GM21367 (cell line): ENCODE measurements around the gene CTPS1.

Experiments
- ATAC-seq: cut with Tn5 transposase; IDR thresholded peaks from one replicate; pipeline ENCODE4 v1.9.1; 2021; ENCODE audit not compliant: unreplicated experiment

The CTPS1 gene

DNA sequence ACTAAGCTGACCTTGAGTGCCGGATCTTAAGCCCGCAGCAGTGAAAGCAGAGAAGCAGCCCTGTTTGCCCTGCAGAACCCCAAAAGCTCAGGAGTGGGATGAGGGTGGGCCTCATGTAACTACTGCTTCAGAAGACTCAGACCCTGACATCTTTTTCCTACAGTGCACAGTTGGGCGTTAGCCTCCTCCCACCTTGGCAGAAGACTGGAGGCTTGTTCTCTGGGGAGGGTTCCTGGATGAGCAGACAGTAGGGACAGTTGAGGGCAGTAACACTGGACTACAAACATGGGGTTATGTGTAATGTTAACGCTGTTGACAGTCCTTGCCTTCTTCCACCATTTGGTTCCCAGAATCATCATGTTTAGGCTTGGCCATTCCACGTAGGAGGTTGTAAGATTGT lies 9.6 kb downstream of the CTPS1 start:
- no peak for ATAC-seq

DNA sequence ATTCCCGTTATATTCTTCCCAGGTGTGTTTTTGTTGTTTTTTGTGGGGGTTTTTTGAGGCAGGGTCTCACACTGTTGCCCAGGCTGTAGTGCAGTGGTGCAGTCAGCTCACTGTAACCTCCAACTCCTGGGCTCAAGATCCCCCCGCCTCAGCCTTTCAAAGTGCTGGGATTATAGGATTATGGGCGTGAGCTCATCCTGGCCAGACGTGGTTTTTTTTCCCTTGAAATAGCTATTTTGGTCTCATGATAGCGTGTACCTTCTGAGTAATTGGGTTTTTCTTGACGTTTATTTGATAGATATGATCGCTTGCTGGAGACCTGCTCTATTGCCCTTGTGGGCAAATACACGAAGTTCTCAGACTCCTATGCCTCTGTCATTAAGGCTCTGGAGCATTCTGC lies 17.6 kb downstream of the CTPS1 start:
- ATAC-seq: no peak

DNA sequence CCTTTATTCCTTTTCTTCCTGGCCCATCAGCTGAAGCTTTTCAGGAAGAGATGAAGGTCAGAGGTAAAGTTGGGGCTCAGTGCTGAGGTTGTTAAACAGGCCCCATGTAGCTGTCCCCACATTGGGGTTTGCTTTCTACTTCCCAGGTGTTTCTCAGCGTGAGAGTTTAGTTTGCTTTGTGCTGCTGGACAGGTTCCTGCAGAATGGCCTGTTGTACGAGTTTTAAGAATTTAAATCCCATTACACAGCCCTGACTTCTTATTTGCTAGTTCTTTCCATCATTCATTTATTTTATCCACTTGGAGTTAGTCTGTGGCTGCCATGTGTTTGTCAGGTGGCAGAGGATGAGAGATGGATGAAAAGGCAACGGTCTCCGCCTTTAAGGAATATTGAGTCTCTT lies 19.2 kb downstream of the CTPS1 start:
- ATAC-seq: no peak

DNA sequence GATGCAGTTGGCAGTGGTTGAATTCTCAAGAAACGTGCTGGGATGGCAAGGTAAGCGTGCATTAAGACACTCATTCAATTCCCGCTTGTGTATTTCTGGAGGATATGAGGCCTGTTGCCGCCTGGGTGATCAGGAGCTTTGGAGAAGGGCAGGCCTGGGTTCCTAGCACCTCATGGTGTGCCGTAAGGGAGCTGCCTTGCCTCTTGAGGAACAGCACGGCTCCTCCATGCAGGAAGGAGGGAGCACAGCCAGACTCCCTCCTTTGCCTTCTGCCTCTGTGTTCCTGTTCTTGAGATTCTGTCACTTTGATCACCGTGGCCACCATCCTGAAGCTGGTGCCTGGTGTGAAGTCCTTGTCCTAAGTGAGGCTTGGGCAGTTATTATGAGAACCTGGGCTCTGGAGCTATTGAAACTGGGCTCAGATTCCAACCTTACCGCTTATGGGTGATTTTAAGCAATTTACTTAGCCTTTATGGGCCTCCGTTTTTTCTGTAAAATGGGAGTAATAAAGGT lies 23.7 kb downstream of the CTPS1 start:
- ATAC-seq: no peak

DNA sequence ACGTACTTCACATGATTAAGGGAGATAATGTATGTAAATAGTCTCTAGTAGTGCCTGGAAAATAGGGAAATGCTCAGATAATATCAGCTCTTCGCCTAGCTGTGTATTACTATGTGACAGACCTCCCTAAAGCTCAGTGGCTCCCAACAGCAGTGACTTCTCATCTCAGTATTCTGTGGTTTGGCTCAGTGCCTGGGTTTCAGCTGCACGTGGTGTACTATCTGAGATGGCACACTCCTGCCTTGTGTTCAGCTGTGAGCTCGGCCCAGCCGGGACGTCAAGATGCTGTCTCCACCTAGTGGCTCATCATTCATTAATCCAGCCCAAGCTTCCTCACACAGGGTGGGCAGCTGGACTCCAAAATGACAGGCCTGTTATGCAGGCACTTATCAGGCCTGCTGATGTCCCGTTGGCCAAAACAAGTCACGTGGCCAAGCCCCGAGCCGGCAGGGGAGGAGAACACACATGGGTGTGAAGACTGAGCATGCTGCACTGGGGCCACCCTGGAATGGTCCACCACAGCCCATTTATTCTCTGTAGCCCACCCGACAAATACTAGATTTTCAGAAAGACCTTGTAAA lies 24.2 kb downstream of the CTPS1 start:
- ATAC-seq: peak; percentile 83

DNA sequence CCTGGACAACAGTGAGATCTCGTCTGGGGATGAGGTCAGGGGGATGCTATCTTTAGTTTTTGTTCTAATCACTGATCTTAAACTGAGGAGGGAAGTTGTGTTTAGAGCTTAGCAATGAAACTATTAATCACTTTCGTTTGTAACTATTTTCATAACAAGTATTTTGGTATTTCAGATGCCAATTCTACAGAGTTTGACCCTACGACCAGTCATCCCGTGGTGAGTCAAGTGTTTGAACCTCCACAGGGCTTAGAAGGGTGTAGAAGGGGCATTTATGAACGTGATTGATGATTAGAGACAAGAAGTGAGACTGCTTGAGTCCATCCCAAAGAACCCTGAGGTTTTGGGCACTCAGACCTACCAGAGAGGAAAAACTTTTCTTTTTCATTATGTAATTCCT lies 26.4 kb downstream of the CTPS1 start:
- ATAC-seq: no peak

DNA sequence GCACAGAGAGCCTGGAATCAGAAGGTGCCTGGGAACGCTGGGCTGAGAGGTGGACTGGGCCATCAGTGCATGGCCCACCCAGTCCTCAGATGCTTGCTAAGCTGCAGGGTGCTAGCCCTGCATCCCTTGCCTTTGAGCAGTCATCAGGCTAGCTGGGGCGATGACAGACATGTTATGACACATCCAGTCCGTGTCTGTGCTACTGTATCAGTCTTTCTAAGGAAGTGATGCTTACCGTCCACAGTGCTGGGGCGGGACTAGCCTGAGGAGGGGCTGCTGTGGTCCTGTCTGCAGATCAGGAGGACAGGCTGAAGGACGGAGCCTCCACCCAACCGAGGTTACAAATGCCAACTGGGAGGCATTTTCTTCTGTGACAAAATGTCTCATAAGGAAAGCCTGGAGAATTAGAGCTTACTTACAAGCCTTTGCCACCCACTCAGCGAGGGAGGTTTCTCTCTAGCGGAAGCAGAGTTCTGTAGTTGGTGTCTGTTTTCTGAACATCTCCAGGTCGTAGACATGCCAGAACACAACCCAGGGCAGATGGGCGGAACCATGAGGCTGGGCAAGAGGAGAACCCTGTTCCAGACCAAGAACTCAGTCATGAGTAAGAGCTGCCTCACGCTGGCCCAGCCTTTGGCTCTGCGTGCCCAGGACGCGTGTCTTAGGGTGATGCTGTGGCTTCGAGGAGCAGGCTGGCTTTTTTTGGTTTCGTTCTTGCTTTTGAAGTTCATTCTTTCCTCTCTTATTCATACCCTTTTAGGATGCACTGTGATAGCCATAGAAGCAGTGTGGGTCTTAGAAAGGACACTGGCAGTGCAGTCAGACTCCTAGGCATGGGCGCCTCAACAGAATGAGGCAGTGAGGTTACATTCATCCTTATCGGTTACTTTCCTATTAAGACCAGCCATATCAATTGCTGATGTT lies 27.7 kb downstream of the CTPS1 start:
- ATAC-seq: no peak

DNA sequence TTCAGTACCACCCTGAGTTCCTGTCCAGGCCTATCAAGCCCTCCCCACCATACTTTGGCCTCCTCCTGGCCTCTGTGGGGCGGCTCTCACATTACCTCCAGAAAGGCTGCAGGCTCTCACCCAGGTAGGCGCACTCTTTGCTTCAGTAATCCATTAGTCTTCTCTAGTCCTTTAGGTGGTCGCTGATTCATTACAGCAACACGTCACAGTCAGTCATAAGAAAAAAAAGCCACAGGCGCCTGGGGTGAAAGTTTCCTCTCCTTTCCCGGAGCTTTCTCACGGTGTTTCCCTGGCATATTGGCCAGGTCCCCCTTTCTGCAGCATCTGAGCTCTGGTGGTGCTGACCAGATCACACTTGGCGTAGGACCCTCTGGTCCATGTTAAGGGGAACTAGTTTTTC lies 30.0 kb downstream of the CTPS1 start:
- ATAC-seq: no peak

DNA sequence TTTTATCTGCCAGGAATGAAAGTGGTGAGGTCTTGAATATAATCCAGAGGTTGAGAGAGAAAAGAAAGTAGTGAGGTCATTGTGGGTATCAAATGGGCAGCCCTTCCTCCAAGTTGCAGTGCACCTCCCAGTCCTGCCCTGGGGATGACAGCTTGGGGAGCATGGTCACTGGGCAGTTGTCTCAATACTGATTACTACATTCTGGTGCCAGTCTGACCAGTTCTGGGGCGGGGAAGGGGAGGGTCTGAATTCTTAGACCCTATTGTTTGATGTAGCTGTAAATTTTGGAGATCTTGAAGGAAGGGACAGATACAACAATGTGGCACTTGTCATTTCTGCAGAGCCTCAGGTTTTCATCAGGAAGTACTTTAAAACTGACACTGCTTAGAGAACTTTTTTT lies 30.8 kb downstream of the CTPS1 start:
- ATAC-seq: no peak

DNA sequence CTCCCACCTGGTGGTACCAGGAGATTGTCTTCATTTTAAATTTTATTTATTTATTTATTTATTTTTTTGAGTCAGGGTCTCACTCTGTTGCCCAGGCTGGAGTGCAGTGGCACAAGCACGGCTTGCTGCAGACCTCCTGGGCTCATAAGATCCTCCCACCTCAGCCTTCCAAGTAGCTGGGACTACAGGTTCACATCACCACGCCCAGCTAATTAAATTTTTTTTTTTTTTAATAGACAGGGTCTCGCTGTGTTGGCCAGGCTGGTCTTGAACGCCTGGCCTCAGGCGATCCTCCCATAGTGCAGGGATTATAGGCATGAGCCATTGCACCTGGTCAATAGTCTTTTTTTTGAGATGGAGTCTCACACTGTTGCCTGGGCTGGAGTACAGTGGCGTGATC lies 33.5 kb downstream of the CTPS1 start:
- ATAC-seq: no peak

DNA sequence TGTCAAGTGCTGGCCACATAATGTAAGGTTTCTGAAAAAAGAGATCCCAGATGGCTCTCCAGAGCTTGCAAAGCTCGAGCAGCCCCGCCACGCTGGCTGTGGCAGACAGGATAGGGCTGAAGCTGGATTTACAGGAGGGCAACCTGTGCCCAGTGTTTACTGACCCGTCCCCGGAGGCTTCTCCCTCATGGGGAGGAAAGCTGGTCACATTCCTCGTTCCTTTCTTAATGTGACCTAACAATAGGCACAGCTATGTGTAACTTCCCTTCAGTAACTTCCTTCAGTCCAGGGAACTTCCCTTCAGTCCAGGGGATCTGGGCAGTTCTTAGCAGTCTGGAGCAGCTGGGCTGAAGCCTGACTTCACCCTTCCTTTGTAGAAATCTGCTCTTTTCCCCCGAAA lies 34.3 kb downstream of the CTPS1 start:
- ATAC-seq: no peak

DNA sequence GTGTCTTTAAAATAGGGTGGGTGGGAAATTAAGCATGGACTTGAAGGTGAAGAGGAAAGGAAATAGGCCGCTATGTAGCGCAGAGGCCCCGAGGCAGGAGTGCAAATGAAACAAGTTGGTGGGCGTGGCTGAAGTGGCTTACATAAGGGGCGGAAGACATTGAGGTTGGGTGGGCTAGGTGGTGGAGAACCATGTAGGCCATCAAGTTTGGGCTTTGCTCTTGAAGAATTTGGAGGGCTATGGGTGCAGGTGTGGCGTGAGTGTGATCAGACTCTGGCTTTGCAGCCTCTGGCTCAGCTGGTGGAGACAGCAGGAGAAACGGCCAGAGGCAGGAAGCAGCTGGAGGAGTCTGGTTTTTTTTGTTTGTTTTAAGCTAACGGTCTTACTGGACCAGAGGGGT lies 35.4 kb downstream of the CTPS1 start:
- ATAC-seq: no peak

DNA sequence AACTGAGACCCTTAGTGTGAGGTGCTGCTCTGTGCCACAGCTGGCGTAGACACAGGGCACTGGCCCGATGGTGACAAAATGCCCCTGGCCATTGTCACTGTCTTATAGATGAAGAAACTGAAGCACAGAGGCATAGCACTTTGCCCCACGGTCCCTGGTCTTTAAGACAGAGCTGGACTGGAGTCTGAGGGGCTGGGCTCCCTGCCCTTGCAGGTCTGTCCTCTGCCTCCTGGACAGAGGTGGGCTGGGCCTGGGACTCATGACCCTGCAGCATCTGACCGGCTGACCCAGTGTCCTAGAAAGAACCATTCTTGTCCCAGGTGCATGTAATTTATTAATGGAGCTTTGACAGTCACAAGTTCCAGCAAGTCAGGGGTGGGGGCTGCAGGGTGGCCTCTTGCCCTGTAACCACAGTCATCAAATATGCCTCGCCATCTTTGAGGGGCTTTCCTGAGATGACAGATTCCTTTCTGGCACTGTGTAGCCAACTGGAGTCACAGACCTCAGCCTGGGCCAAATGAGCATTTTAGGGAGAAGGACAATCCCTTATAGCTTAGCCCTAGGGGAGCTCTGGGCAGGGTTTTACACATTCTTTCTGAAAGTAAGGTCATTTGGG lies 35.9 kb downstream of the CTPS1 start:
- no peak for ATAC-seq

DNA sequence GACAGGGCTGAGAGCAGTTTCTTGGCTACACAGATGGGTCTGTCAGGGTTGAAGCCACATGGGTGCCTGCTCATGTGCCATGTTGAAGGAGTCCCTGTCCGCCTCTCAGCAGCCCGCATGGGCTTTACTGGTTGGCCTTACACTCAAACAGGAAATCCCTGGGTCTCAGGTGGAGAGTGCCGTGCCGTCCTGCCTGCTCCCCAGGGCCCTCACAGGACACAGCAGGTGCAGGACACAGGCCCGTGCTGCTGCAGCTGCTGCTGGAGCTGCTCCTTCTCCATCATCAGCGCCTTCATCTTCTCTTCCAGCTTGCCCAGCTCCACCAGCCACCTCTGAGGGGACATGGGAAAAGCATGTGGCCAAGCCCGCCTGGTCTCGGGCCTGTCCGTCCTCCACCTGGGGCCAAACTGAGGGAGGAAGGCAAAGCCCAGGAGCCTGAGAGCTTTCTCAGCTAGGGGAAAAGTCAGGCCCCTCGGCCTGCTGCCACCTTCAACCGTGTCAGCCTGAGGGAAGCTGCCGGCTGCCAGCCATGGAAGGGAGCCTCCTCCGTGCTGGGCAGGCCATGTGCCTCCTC lies 36.5 kb downstream of the CTPS1 start:
- no peak for ATAC-seq

DNA sequence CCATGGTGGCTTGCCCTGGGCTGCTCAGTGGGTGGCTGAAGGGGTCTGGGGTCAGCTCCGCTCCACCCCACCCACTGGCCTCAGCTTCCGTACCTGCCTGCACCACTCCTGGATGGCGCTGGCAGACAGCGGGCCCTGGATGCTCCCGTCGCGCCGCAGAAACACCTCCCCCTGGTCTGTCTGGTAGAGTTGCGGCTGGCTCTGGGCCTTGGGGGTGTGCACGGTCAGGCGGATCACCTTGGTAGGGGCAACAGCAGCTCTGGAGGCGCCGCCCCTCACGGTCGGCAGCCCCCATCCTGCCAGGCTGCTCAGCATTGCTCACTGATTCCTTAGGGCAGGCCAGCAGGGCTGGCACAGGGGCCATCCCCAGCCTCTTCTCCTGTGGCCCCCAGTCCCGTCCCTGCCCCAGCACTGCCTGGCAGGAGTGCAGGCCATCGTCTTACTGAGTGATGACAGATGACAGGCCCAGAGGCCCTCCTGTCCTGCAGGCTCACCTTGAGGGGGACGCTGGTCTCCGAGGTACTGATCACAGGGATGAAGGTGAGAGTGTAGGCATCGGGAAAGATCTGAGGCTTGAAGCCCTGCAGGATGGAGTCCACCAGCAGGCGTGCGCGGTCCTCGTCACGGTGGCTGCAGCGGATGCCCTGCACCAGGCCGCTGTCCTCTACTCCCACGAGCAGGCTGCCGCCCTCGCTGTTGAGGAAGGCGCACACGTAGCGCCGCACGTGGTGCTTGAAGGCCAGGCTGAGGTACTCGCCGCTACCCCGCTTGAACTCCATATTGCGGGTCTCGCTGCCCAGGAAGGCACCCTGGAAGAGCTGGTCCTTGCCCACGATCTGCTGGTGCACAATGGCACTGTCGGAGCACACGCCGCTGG lies 37.9 kb downstream of the CTPS1 start:
- ATAC-seq: no peak

DNA sequence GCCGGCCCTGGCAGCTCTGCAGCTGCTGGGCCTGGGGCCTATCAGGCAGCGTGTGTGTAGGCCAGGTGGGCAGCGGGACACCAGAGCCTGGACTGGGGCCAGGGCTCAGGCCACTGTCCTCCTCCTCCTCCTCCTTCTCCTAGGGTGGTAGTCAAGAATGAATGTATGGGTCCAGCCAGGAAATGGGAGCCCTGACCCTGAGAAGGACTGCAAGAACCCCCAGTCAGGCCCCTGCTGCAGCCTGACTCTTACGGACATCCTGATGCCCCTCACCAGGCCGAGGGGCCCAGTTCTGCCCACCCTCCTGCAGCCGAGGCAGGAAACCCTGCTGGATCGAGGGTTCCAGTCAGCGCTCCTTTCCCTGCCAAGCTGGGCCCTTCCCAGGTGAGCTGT lies 38.5 kb downstream of the CTPS1 start:
- no peak for ATAC-seq

DNA sequence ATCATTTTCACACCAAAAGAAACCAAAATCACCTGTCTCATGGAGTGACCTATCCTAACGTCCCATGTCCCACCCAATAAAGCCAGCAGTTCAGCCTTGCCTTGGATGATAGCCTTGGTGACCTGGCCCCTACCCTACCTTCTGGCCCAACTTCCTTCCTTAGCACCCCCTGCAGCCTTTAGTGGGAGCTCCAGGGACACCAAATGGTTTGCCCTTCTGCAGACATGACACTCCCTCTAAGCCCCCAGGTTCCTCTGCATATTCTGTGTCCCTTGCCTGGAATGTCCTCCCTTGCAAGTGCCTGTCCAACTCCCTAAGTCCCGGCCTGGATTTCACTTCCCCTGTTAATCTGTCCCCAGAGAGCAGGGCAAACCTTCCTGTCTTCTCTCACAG lies 39.9 kb downstream of the CTPS1 start:
- ATAC-seq: no peak

DNA sequence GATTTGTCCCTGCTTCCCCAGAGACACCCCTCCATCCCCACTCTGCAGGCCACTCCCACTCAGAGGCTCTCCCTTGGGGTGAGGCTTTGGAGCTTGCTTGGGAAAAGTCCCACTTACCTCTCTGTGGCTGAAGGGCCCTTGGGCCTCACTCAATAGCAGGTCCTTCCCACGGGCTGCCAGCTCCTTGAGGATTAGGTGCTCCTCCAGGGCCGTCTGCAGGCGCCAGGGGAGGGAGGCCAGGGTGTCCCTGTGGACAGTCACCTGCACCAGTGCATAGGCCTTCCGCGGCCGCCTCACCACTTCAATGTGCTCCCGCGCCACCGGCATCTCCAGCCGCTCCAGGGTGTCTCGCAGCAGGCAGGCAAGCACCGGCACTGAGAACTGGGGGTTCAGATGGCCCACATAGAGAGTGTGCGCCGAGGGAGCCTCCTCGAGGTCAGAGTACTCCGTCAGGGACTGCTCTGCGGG lies 40.6 kb downstream of the CTPS1 start:
- no peak for ATAC-seq

DNA sequence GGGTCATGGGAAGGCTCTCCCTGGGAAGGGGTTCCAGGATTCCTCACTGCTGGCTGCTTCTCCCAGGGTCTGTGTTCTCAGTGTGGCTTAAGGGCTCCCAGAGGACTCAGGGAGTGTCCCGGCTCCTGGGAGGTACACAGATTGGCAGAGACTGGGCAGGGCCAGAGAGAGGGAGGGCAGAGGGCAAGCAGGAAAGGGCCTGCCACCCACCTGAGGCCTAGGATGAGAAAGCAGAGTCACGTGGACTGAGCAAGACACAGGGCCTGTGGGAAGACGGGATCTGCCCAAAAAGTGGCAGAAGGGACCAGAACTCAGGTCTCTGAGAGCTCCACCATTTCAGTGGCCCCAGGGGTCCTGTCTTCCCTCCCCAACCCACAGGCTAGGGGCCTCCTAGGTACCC lies 41.2 kb downstream of the CTPS1 start:
- no peak for ATAC-seq

DNA sequence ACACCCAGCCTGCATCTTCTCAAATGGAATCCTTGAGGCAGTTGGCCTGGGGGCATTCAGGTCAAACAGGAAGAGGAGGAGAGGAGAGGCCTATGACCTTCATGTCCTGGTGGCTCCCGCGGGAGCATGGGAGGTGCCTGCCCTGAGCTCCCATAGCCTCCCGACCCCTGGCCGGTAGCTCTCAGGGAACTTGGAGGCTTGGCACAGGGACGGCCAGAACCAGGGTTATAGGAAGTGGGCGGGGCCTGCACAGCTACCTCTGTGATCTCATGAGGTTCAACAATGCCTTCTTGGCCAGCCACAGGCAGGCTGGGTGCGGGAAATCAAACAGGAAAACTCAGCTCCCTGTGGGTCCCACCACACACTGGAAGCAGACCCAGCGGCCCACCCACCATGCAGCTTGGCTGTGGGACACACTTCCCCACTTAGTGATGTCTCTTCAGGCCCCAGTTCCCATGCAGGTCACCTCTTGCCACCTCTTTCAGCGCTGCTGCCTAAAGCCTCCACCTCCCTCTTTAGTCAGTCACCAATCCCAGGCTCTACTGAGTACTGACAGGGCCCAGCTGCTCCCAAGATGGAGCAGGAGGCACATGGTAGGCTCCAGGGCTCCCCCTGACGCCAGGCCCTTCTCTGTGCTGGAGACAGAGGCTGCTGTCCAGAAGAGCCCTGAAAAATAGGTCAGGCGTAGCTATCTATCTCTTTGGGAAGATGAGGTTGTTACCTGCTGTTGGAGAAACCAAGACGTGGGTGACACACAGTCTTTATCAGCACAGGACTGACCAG lies 42.2 kb downstream of the CTPS1 start, which contains the start of gene SLFNL1:
TSS of gene SLFNL1 (minus strand) at position 200 of the 783 bp plus-strand sequence. CDS start 1,065 bp downstream, outside the sequence.
- ATAC-seq: no peak
